Fibroblast of the conjunctiva (primary cell): ENCODE data around the gene EIF4A2.
A peak's percentile ranks its signal among the peaks of the same experiment; 100 is the strongest.
"Not testable (repeated sequence)": the region's sequence is repeated elsewhere in the genome, so short reads cannot be mapped to it uniquely, and the experiment has no call there.

ENCODE experiments used
- DNase-seq: peaks from one replicate; pipeline ENCODE4 v3.0.0-alpha.2; 2010; ENCODE audit warnings: low read depth

The EIF4A2 gene

GRCh38 chr3:186784820-186785494, 1.6 kb downstream of the EIF4A2 start:
- DNase-seq: no peak

GRCh38 chr3:186785495-186786018, 2.2 kb downstream of the EIF4A2 start:
- DNase-seq: no peak

GRCh38 chr3:186786922-186787321, 3.5 kb downstream of the EIF4A2 start:
- no peak for DNase-seq

- DNase-seq: no peak
These were observed 4.5 kb downstream of the EIF4A2 start for GRCh38 chr3:186787642-186788481.

- DNase-seq: no peak
These were observed 5.3 kb downstream of the EIF4A2 start for GRCh38 chr3:186788482-186789370.

- DNase-seq: no peak
These were observed 6.3 kb downstream of the EIF4A2 start for GRCh38 chr3:186789554-186790260.

- DNase-seq: peak; percentile 35
These were observed 7.0 kb downstream of the EIF4A2 start for GRCh38 chr3:186790261-186790981.

GRCh38 chr3:186798239-186798874, 15.0 kb downstream of the EIF4A2 start:
- no peak for DNase-seq

GRCh38 chr3:186800285-186800684, 16.9 kb downstream of the EIF4A2 start:
- no peak for DNase-seq

GRCh38 chr3:186802701-186803100, 19.3 kb downstream of the EIF4A2 start:
- DNase-seq: no peak

GRCh38 chr3:186803447-186803846, 20.1 kb downstream of the EIF4A2 start:
- not testable (repeated sequence) for DNase-seq

GRCh38 chr3:186806089-186807055, 23.0 kb downstream of the EIF4A2 start, which contains the start of gene RFC4:
RFC4 (minus strand) TSS chr3:186806482; CDS start chr3:186804713, 1,769 bp downstream.
- DNase-seq: no peak

- no peak for DNase-seq
These were observed 23.9 kb downstream of the EIF4A2 start for GRCh38 chr3:186807231-186807630.

- DNase-seq: no peak
These were observed 27.1 kb downstream of the EIF4A2 start for GRCh38 chr3:186810336-186810996.

- DNase-seq: not testable (repeated sequence)
These were observed 27.9 kb downstream of the EIF4A2 start for GRCh38 chr3:186811313-186811712.

- DNase-seq: no peak
These were observed 30.7 kb downstream of the EIF4A2 start for GRCh38 chr3:186814100-186814499.

- no peak for DNase-seq
These were observed 32.1 kb downstream of the EIF4A2 start for GRCh38 chr3:186815435-186815834.

- DNase-seq: no peak
These were observed 35.1 kb downstream of the EIF4A2 start for GRCh38 chr3:186818516-186818915.
